BE2C (cell line): ENCODE results near the gene TLR2. TPM values are rescaled to one million over a fixed set of nuclear protein-coding genes. Genes with fewer than 3 reads are reported as not detected.

Experiments
- DNase-seq: peaks from one replicate; pipeline ENCODE4 v3.0.0-alpha.2; 2020
- H3K27me3 ChIP-seq: fragments of 250-450 bp; sonication (Bioruptor Pico); 2 replicates; pipeline ENCODE4 v1.5.1; 2020; ENCODE audit warnings: mild to moderate bottlenecking
- H3K36me3 ChIP-seq: fragments of 250-450 bp; sonication (Bioruptor Pico); 2 replicates; pipeline ENCODE4 v1.5.1; 2020; ENCODE audit warnings: mild to moderate bottlenecking
- H3K4me1 ChIP-seq: fragments of 250-450 bp; sonication (Bioruptor Pico); 2 replicates; pipeline ENCODE4 v1.5.1; 2020
- H3K4me3 ChIP-seq: 2 replicates; pipeline ENCODE4 v1.5.1; 2011; ENCODE audit warnings: low read depth, low read length
- H3K9me3 ChIP-seq: fragments of 250-450 bp; sonication (Bioruptor Pico); 2 replicates; pipeline ENCODE4 v1.5.1; 2020
- polyA plus RNA-seq: library from polyadenylated mRNA; unstranded; fragments of >200 nt; gene quantifications from one replicate; pipeline ENCODE4 v1.2.1, GENCODE V29; 2012; ENCODE audit warnings: low read depth, missing spikeins; ENCODE audit not compliant: insufficient read length, insufficient read depth
- TF ChIP-seq, protein P1 (sequence below): IDR thresholded peaks from 2 replicates; pipeline ENCODE4 v1.5.1; 2012; ENCODE audit warnings: mild to moderate bottlenecking, low read depth, low read length

Gene TLR2
- polyA plus RNA-seq = not detected

DNA sequence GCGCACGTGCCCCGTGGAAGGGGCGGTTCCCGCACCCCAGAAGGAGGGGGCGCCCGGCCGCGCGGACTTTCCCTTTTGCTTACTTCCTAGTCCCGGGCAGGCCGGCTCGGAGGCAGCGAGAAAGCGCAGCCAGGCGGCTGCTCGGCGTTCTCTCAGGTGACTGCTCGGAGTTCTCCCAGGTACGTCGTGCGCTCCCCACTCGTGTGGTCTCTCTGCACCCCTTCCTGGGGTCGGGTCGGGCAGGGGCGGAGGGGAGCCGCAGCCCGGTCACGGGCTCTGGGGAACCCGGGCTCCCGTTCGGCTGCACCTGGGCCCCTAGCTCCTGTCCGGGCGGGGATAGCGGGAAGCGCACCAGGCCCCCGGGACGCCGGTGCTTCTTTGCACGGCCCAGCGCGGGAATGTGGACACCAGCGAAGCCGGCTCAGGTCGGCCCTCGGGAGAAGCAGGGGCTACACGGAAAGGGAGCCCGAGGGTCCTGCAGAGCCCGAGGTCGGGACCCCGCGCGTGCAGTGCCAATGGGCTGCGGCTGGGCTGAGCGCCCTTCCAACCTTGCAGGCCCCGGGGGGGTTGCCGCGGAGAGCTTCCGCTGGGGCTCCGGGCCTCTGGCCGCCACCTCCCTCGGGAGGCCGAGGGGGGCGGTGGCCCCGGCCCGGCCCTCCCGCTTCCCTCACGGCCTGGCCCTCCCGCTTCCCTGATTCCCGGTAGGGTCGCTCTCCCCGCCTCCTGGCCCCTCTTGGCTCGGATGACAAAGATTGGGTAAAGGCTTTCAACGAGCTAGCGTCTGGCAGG lies at the start of gene TLR2:
TSS of gene TLR2 (plus strand) at position 99 of the 789 bp plus-strand sequence. CDS start 18,628 bp downstream, outside the sequence.
- peak; percentile 16 for DNase-seq
- Histone ChIP-seq H3K4me3 (peak within 1 kb of the TSS; percentile 22; the same call in 1 of the 2 replicates), H3K4me1 (no peaks in the 10 kb centered on the region), H3K9me3 (peaks cover 3% of the 10 kb centered on the region), H3K27me3 (peaks cover 12% of the 10 kb centered on the region), H3K36me3 (no peaks in the 10 kb centered on the region)
- TF ChIP-seq, protein P1, sequence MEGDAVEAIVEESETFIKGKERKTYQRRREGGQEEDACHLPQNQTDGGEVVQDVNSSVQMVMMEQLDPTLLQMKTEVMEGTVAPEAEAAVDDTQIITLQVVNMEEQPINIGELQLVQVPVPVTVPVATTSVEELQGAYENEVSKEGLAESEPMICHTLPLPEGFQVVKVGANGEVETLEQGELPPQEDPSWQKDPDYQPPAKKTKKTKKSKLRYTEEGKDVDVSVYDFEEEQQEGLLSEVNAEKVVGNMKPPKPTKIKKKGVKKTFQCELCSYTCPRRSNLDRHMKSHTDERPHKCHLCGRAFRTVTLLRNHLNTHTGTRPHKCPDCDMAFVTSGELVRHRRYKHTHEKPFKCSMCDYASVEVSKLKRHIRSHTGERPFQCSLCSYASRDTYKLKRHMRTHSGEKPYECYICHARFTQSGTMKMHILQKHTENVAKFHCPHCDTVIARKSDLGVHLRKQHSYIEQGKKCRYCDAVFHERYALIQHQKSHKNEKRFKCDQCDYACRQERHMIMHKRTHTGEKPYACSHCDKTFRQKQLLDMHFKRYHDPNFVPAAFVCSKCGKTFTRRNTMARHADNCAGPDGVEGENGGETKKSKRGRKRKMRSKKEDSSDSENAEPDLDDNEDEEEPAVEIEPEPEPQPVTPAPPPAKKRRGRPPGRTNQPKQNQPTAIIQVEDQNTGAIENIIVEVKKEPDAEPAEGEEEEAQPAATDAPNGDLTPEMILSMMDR = no peak

GRCh38 chr4:153634738-153635353 lies 49.2 kb upstream of the TLR2 start:
- no peak overlapping the region for H3K4me3 ChIP-seq
- H3K4me1 ChIP-seq = no peaks in the 10 kb centered on the region
- no peak for DNase-seq
- no peaks in the 10 kb centered on the region for H3K9me3 ChIP-seq
- TF ChIP-seq, protein P1 = peak; percentile 81
- no peaks in the 10 kb centered on the region for H3K27me3 ChIP-seq
- peaks cover 13% of the 10 kb centered on the region for H3K36me3 ChIP-seq

GRCh38 chr4:153635846-153636245 lies 48.2 kb upstream of the TLR2 start:
- TF ChIP-seq, protein P1 = no peak
- H3K9me3 ChIP-seq = no peaks in the 10 kb centered on the region
- no peak overlapping the region for H3K4me3 ChIP-seq
- DNase-seq = no peak
- peaks cover 6% of the 10 kb centered on the region; the same call in 1 of the 2 replicates for H3K36me3 ChIP-seq
- no peaks in the 10 kb centered on the region for H3K27me3 ChIP-seq
- H3K4me1 ChIP-seq = no peaks in the 10 kb centered on the region

DNA sequence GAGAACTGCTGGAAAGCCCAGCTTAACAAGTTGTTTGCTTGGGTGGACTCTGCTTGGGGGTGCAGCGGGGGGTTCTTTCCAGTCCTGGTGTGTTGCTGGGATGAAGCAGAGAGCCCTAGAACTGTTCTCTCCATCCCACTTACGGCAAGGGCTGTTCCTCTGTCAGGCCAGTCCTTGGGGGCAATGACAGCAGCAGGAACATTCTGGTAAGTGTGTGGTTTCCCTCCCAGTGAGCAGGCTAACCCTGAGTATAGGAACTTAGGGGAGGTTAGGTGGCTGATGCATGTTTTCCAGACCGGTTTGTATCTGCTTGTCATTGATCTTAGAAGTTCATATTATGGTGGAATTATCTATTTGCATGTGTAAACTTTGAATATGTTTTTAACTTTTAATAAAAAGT lies 46.9 kb upstream of the TLR2 start:
- Histone ChIP-seq H3K9me3 (no peaks in the 10 kb centered on the region), H3K4me1 (no peaks in the 10 kb centered on the region), H3K4me3 (no peak overlapping the region), H3K36me3 (peaks cover 6% of the 10 kb centered on the region; the same call in 1 of the 2 replicates), H3K27me3 (no peaks in the 10 kb centered on the region)
- TF ChIP-seq, protein P1 = no peak
- no peak for DNase-seq

- no peak for DNase-seq
- Histone ChIP-seq H3K4me3 (no peak overlapping the region), H3K27me3 (no peaks in the 10 kb centered on the region), H3K9me3 (no peaks in the 10 kb centered on the region), H3K4me1 (no peaks in the 10 kb centered on the region), H3K36me3 (peaks cover 6% of the 10 kb centered on the region; the same call in 1 of the 2 replicates)
- TF ChIP-seq, protein P1 = no peak
Observed at GRCh38 chr4:153638011-153638410, 46.1 kb upstream of the TLR2 start.

DNA sequence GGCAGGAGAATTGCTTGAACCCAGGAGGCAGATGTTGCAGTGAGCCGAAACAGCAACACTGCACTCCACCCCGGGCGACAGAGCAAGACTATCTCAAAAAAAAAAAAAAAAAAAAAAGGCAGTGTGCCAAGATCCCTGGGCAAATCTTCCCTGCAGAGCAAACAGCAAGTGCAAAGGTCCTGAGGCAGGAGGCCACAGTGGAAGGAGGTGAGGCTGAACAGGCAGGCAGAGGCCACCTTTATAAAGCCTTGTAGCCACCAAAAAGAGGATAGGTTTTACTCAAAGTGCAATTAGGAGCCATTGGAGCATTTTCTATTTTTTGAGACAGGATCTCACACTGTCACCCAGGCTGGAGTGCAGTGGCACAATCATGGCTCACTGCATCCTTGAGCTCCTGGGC lies 45.1 kb upstream of the TLR2 start:
- DNase-seq = no peak
- no peaks in the 10 kb centered on the region for H3K4me1 ChIP-seq
- H3K27me3 ChIP-seq = no peaks in the 10 kb centered on the region
- no peaks in the 10 kb centered on the region for H3K9me3 ChIP-seq
- no peak overlapping the region for H3K4me3 ChIP-seq
- H3K36me3 ChIP-seq = peaks cover 6% of the 10 kb centered on the region; the same call in 1 of the 2 replicates
- TF ChIP-seq, protein P1 = no peak
